MM.1S (cell line): ENCODE data around the gene GNL1.
"Not testable (repeated sequence)": the region's sequence is repeated elsewhere in the genome, so short reads cannot be mapped to it uniquely, and the experiment has no call there.

Experiments used
- DNase-seq: peaks from one replicate; pipeline ENCODE4 v3.0.0-alpha.2; 2015
- H2AFZ ChIP-seq: fragments of 300-600 bp; sonication (generic); 2 replicates; pipeline ENCODE4 v1.6.0; 2016; ENCODE audit warnings: antibody characterized with exemption, low read length
- H3F3A ChIP-seq: fragments of 300-600 bp; sonication (generic); 2 replicates; pipeline ENCODE4 v1.6.1; 2016; ENCODE audit warnings: mild to moderate bottlenecking, antibody characterized with exemption, low read length, moderate library complexity, mixed read lengths; ENCODE audit not compliant: insufficient read depth
- H3K27ac ChIP-seq: fragments of 300-600 bp; sonication (generic); 2 replicates; pipeline ENCODE4 v1.5.1; 2016; ENCODE audit warnings: mild to moderate bottlenecking, low read length
- H3K27me3 ChIP-seq: fragments of 300-600 bp; sonication (generic); replicated peaks from 2 replicates; pipeline ENCODE4 v1.6.0; 2016; ENCODE audit warnings: low read length; ENCODE audit not compliant: insufficient read depth
- H3K36me3 ChIP-seq: fragments of 300-600 bp; sonication (generic); replicated peaks from 2 replicates; pipeline ENCODE4 v1.6.1; 2016; ENCODE audit warnings: mild to moderate bottlenecking, low read length, mixed read lengths; ENCODE audit not compliant: insufficient read depth
- H3K4me1 ChIP-seq: fragments of 300-600 bp; sonication (generic); 2 replicates; pipeline ENCODE4 v1.6.1; 2016; ENCODE audit warnings: low read length, mixed read lengths
- H3K4me2 ChIP-seq: fragments of 300-600 bp; sonication (generic); 2 replicates; pipeline ENCODE4 v1.6.0; 2016; ENCODE audit warnings: low read depth, low read length
- H3K4me3 ChIP-seq: fragments of 300-600 bp; sonication (generic); 2 replicates; pipeline ENCODE4 v1.5.1; 2016; ENCODE audit warnings: low read length, mixed read lengths
- H3K79me2 ChIP-seq: fragments of 300-600 bp; sonication (generic); 2 replicates; pipeline ENCODE4 v1.6.1; 2016; ENCODE audit warnings: mixed run types, low read length, mixed read lengths
- H3K9ac ChIP-seq: fragments of 300-600 bp; sonication (generic); 2 replicates; pipeline ENCODE4 v1.6.1; 2016; ENCODE audit warnings: low read length, mixed read lengths
- H3K9me2 ChIP-seq: fragments of 300-600 bp; sonication (generic); replicated peaks from 2 replicates; pipeline ENCODE4 v1.6.1; 2016; ENCODE audit warnings: mild to moderate bottlenecking, low read length, mixed read lengths; ENCODE audit not compliant: insufficient read depth
- H3K9me3 ChIP-seq: fragments of 300-600 bp; sonication (generic); replicated peaks from 2 replicates; pipeline ENCODE4 v1.6.1; 2016; ENCODE audit warnings: mild to moderate bottlenecking, low read length, mixed read lengths; ENCODE audit not compliant: insufficient read depth
- H4K20me1 ChIP-seq: fragments of 300-600 bp; sonication (generic); 2 replicates; pipeline ENCODE4 v1.6.1; 2016; ENCODE audit warnings: mild to moderate bottlenecking, low read length, moderate library complexity, mixed read lengths; ENCODE audit not compliant: insufficient read depth
- EZH2 ChIP-seq: fragments of 300-600 bp; sonication (generic); optimal IDR thresholded peaks from 2 replicates; pipeline ENCODE3; 2017; ENCODE audit warnings: low read depth, mild to moderate bottlenecking, antibody characterized with exemption, low read length, mixed read lengths
- EZH2phosphoT487 ChIP-seq: fragments of 300-600 bp; sonication (generic); IDR thresholded peaks from 2 replicates; pipeline ENCODE4 v1.6.1; 2018; ENCODE audit warnings: antibody characterized with exemption, low read length
- TF ChIP-seq, protein P1 (sequence below): fragments of 300-600 bp; sonication (generic); IDR thresholded peaks from 2 replicates; pipeline ENCODE4 v1.5.1; 2016; ENCODE audit warnings: antibody characterized with exemption, low read length, mixed read lengths

GNL1 gene

DNA sequence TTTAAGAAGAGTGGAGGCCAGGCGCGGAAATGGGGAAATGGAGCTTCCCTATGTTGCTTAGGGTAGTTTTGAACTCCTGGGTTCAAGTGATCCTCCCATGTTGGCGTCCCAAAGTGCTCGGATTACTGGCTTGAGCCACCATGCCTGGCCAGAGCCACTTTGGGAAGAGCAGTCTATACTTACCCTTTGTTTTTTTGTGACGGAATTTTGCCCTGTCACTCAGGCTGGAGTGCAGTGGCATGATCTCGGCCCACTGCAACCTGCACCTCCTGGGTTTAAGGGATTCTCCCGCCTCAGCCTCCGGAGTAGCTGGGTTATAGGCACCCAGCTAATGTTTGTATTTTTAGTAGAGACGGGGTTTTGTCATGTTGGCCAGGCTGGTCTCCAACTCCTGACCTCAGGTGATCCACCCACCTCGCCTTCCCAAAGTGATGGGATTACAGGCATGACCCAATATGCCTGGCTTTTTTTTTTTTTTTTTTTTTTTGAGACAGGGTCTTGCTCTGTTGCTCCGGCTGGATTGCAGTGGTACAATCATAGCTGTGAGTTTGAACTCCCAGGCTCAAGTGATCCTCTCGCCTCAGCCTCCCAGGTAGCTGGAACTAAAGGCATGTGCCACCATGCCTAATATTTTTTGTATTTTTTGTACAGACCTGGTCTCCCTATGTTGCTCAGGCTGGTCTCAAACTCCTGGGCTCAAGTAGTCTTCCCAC lies 42.8 kb upstream of the GNL1 start:
- no peak overlapping the region for H3K4me2 ChIP-seq
- no peaks in the 10 kb centered on the region for H3K27me3 ChIP-seq
- peaks cover 62% of the 10 kb centered on the region for H3F3A ChIP-seq
- H3K9ac ChIP-seq, result no peak overlapping the region
- no peak overlapping the region for H3K4me3 ChIP-seq
- no peak for TF ChIP-seq EZH2phosphoT487
- TF ChIP-seq, protein P1, sequence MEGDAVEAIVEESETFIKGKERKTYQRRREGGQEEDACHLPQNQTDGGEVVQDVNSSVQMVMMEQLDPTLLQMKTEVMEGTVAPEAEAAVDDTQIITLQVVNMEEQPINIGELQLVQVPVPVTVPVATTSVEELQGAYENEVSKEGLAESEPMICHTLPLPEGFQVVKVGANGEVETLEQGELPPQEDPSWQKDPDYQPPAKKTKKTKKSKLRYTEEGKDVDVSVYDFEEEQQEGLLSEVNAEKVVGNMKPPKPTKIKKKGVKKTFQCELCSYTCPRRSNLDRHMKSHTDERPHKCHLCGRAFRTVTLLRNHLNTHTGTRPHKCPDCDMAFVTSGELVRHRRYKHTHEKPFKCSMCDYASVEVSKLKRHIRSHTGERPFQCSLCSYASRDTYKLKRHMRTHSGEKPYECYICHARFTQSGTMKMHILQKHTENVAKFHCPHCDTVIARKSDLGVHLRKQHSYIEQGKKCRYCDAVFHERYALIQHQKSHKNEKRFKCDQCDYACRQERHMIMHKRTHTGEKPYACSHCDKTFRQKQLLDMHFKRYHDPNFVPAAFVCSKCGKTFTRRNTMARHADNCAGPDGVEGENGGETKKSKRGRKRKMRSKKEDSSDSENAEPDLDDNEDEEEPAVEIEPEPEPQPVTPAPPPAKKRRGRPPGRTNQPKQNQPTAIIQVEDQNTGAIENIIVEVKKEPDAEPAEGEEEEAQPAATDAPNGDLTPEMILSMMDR, result no peak
- no peak for TF ChIP-seq EZH2
- H3K27ac ChIP-seq, result no peak overlapping the region
- peaks cover 7% of the 10 kb centered on the region; the same call in 1 of the 2 replicates for H3K79me2 ChIP-seq
- peaks cover 22% of the 10 kb centered on the region for H3K36me3 ChIP-seq
- no peak for DNase-seq
- no peaks in the 10 kb centered on the region for H3K4me1 ChIP-seq
- peaks cover 10% of the 10 kb centered on the region; the same call in 1 of the 2 replicates for H4K20me1 ChIP-seq
- no peaks in the 10 kb centered on the region for H3K9me3 ChIP-seq
- H2AFZ ChIP-seq, result no peak overlapping the region
- H3K9me2 ChIP-seq, result no peaks in the 10 kb centered on the region

DNA sequence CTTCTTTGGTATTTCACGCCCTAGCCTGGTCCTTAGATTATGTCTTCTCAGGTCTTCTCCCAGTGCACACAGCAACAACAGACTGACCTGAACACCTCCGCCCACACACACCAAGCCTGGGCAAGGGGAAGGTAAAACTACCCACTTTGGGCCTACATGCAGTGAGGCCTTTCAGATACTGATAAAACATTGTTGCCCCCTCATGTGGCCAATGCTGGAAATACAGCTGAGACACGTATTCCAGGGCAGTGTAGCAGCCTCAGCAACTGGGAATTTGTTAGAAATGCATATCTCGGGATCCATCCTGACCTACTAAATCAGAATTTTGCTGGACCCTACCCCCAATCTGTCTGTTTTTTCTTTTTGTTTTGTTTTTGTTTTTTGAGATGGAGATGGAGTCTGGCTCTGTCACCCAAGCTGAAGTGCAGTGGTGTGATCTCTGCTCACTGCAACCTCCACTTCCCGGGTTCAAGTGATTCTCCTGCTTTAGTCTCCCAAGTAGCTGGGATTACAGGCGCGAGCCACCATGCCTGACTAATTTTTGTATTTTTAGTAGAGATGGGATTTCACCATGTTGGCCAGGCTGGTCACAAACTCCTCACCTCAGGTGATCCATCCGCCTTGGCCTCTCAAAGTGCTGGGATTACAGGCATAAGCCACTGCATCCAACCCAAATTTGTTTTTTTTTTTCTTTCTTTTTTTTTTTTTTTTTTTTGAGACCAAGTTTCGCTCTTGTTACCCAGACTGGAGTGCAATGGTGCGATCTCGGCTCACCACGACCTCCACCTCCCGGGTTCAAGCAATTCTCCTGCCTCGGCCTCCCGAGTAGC lies 41.2 kb upstream of the GNL1 start:
- H3K9me2 ChIP-seq, H3K4me1 ChIP-seq, H3K9me3 ChIP-seq, H3K4me2 ChIP-seq, H3K27ac ChIP-seq, H2AFZ ChIP-seq, H3K27me3 ChIP-seq, H3K9ac ChIP-seq, H3K4me3 ChIP-seq, H3K36me3 ChIP-seq, H4K20me1 ChIP-seq: not testable (repeated sequence)
- peaks cover 51% of the 10 kb centered on the region for H3F3A ChIP-seq
- peak; percentile 71 for DNase-seq
- H3K79me2 ChIP-seq, result 0 out of 2 replicates have a peak, but pooled peaks cover 10% of the 10 kb centered on the region
- TF ChIP-seq, protein P1, result peak; percentile 80

DNA sequence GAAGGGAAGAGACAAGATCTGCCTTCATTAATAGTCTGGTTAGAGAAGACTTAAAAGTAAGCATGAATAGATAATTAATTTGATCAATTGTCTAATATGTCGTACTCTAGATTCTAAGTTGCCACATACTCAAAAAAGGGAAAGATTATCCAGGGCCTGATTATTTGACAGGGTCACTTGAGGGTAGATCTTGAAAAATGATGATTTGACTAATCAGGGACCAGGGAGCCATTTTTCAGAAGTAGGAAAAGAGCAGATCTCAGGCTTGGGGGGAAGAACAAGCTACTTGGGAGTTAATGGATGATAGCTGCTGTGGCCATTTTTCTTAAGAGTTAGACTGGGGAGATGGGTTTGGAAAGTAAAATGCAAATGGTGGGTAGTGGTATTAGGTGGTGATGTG lies 36.0 kb upstream of the GNL1 start:
- no peaks in the 10 kb centered on the region for H3K9me3 ChIP-seq
- H3K36me3 ChIP-seq, result no peaks in the 10 kb centered on the region; the same call in 1 of the 2 replicates
- peaks cover 36% of the 10 kb centered on the region; the same call in 1 of the 2 replicates for H3K79me2 ChIP-seq
- H3K27ac ChIP-seq, result no peak overlapping the region
- no peak overlapping the region for H3K9ac ChIP-seq
- H2AFZ ChIP-seq, result no peak overlapping the region
- no peak for DNase-seq
- no peaks in the 10 kb centered on the region for H3K27me3 ChIP-seq
- no peak for TF ChIP-seq EZH2phosphoT487
- TF ChIP-seq, protein P1, result no peak
- TF ChIP-seq EZH2, result no peak
- H3F3A ChIP-seq, result peaks cover 11% of the 10 kb centered on the region
- no peak overlapping the region for H3K4me2 ChIP-seq
- H3K4me1 ChIP-seq, result no peaks in the 10 kb centered on the region
- H3K4me3 ChIP-seq, result no peak overlapping the region
- H3K9me2 ChIP-seq, result no peaks in the 10 kb centered on the region
- H4K20me1 ChIP-seq, result 0 out of 2 replicates have a peak, but pooled peaks cover 2% of the 10 kb centered on the region
